Measurements from ENCODE around the gene RPH3AL.
"Not testable (repeated sequence)": the region's sequence is repeated elsewhere in the genome, so short reads cannot be mapped to it uniquely, and the experiment has no call there.

The RPH3AL gene

DNA sequence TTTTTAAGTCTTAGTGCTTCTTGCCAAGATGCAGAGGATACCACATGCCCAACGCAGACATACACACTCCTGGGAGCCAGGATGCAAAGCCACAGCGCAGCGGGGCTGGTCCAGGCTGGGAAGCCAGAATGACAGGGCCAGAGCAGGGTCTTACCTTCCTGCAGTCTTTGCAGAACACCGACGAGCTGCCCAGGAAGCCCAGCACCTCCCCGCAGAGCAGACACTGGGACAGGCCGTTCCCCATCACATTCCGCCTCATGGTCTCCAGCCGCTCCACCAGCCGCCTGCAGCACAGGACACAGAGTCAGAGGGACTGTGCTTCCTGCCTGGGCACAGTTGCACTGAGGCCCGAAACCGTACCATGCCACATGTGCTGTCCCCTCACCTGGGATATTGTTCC lies 33.3 kb downstream of the RPH3AL start:
- H3K9ac ChIP-seq (ENCODE audit: low read depth in 1 of 2, low read length in 2 of 2), result no peak overlapping the region
- no peak overlapping the region for H3K27ac ChIP-seq (ENCODE audit: low read depth, low read length)
- no peaks in the 10 kb centered on the region for H3K27me3 ChIP-seq (ENCODE audit: control insufficient read depth in 1 of 2, insufficient read depth in 2 of 2, low read length in 2 of 2)
- peaks cover 0 to 6% of the 10 kb centered on the region in 2 donors for H3K9me3 ChIP-seq (ENCODE audit: control insufficient read depth in 1 of 2, low read length in 2 of 2)
- H3K4me1 ChIP-seq (ENCODE audit: control insufficient read depth in 1 of 2, insufficient read depth in 2 of 2, low read length in 2 of 2), result no peaks in the 10 kb centered on the region
- peaks cover 2 to 14% of the 10 kb centered on the region in 2 donors for H3K36me3 ChIP-seq (ENCODE audit: control insufficient read depth in 1 of 2, insufficient read depth in 2 of 2, low read length in 2 of 2)
- no peak overlapping the region for H3K4me3 ChIP-seq (ENCODE audit: low read depth in 1 of 2, low read length in 2 of 2)

DNA sequence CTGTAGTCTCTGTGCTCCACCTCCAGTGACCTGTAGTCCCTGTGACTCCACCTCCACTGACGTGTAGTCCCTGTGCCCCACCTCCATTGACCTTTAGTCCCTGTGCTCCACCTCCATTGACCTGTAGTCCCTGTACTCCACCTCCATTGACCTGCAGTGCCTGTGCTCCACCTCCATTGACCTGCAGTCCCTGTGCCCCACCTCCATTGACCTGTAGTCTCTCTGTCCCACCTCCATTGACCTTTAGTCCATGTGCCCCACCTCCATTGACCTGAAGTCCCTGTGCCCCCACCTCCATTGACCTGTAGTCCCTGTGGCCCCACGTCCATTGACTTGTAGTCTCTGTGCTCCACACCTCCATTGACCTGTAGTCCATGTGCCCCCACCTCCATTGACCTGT lies 35.5 kb downstream of the RPH3AL start:
- not testable (repeated sequence) for H3K9ac ChIP-seq (ENCODE audit: low read depth in 1 of 2, low read length in 2 of 2); H3K27ac ChIP-seq (ENCODE audit: low read depth, low read length); H3K4me1 ChIP-seq (ENCODE audit: control insufficient read depth in 1 of 2, insufficient read depth in 2 of 2, low read length in 2 of 2); H3K4me3 ChIP-seq (ENCODE audit: low read depth in 1 of 2, low read length in 2 of 2); H3K27me3 ChIP-seq (ENCODE audit: control insufficient read depth in 1 of 2, insufficient read depth in 2 of 2, low read length in 2 of 2); H3K9me3 ChIP-seq (ENCODE audit: control insufficient read depth in 1 of 2, low read length in 2 of 2)
- H3K36me3 ChIP-seq (ENCODE audit: control insufficient read depth in 1 of 2, insufficient read depth in 2 of 2, low read length in 2 of 2), result peaks cover 2 to 11% of the 10 kb centered on the region in 2 donors

DNA sequence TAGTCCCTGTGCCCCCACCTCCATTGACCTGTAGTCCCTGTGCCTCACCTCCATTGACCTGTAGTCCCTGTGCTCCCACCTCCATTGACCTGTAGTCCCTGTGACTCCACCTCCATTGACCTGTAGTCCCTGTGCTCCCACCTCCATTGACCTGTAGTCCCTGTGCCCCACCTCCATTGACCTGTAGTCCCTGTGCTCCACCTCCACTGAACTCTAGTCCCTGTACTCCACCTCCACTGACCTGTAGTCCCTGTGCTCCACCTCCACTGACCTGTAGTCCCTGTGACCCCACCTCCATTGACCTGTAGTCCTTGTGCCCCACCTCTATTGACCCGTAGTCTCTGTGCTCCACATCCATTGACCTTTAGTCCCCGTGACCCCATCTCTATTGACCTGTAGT lies 37.2 kb downstream of the RPH3AL start:
- not testable (repeated sequence) for H3K27me3 ChIP-seq (ENCODE audit: control insufficient read depth in 1 of 2, insufficient read depth in 2 of 2, low read length in 2 of 2); H3K4me3 ChIP-seq (ENCODE audit: low read depth in 1 of 2, low read length in 2 of 2); H3K9me3 ChIP-seq (ENCODE audit: control insufficient read depth in 1 of 2, low read length in 2 of 2); H3K4me1 ChIP-seq (ENCODE audit: control insufficient read depth in 1 of 2, insufficient read depth in 2 of 2, low read length in 2 of 2); H3K27ac ChIP-seq (ENCODE audit: low read depth, low read length); H3K9ac ChIP-seq (ENCODE audit: low read depth in 1 of 2, low read length in 2 of 2)
- peaks cover 2 to 11% of the 10 kb centered on the region in 2 donors for H3K36me3 ChIP-seq (ENCODE audit: control insufficient read depth in 1 of 2, insufficient read depth in 2 of 2, low read length in 2 of 2)

DNA sequence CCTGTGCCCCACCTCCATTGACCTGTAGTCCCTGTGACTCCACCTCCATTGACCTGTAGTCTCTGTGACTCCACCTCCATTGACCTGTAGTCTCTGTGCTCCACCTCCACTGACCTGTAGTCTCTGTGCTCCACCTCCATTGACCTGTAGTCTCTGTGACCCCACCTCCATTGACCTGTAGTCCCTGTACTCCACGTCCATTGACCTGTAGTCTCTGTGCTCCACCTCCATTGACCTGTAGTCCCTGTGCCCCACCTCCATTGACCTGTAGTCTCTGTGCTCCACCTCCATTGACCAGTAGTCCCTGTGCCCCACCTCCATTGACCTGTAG lies 38.0 kb downstream of the RPH3AL start:
- H3K4me1 ChIP-seq (ENCODE audit: control insufficient read depth in 1 of 2, insufficient read depth in 2 of 2, low read length in 2 of 2); H3K9ac ChIP-seq (ENCODE audit: low read depth in 1 of 2, low read length in 2 of 2); H3K4me3 ChIP-seq (ENCODE audit: low read depth in 1 of 2, low read length in 2 of 2); H3K9me3 ChIP-seq (ENCODE audit: control insufficient read depth in 1 of 2, low read length in 2 of 2); H3K27ac ChIP-seq (ENCODE audit: low read depth, low read length); H3K27me3 ChIP-seq (ENCODE audit: control insufficient read depth in 1 of 2, insufficient read depth in 2 of 2, low read length in 2 of 2): not testable (repeated sequence)
- peaks cover 2 to 11% of the 10 kb centered on the region in 2 donors for H3K36me3 ChIP-seq (ENCODE audit: control insufficient read depth in 1 of 2, insufficient read depth in 2 of 2, low read length in 2 of 2)

DNA sequence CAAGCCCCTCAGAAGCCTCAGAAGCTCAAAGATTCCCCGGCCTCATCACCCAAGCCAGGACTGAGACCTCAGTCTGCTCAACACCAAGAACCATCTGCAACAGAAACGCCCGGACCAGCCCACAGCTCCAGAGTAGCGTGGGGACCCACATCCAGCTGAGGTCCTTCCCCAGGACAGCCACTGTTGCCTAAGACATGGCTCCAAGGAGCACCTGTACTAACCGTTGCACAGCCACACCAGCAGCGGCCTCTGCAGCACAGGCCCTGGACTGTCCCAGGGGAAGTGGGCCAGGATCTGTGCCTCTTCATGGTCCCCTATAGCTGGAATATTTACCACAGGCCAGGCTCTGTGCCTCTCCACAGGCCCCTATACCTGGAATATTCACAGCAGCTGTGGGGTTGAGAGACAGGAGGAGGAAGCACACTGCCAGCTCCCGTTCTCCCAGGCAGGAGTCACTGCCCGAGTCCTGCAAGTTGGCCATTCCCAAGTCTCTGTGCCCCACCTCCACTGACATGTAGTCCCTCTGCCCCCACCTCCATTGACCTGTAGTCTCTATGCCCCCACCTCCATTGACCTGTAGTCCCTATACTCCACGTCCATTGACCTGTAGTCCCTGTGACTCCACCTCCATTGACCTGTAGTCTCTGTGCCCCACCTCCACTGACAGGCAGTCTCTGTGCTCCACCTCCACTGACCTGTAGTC lies 38.5 kb downstream of the RPH3AL start:
- no peaks in the 10 kb centered on the region for H3K27me3 ChIP-seq (ENCODE audit: control insufficient read depth in 1 of 2, insufficient read depth in 2 of 2, low read length in 2 of 2)
- H3K9ac ChIP-seq (ENCODE audit: low read depth in 1 of 2, low read length in 2 of 2), result no peak overlapping the region
- H3K4me1 ChIP-seq (ENCODE audit: control insufficient read depth in 1 of 2, insufficient read depth in 2 of 2, low read length in 2 of 2), result no peaks in the 10 kb centered on the region
- H3K4me3 ChIP-seq (ENCODE audit: low read depth in 1 of 2, low read length in 2 of 2), result no peak overlapping the region
- peaks cover 0 to 11% of the 10 kb centered on the region in 2 donors for H3K36me3 ChIP-seq (ENCODE audit: control insufficient read depth in 1 of 2, insufficient read depth in 2 of 2, low read length in 2 of 2)
- peaks cover 0 to 6% of the 10 kb centered on the region in 2 donors for H3K9me3 ChIP-seq (ENCODE audit: control insufficient read depth in 1 of 2, low read length in 2 of 2)
- no peak overlapping the region for H3K27ac ChIP-seq (ENCODE audit: low read depth, low read length)

DNA sequence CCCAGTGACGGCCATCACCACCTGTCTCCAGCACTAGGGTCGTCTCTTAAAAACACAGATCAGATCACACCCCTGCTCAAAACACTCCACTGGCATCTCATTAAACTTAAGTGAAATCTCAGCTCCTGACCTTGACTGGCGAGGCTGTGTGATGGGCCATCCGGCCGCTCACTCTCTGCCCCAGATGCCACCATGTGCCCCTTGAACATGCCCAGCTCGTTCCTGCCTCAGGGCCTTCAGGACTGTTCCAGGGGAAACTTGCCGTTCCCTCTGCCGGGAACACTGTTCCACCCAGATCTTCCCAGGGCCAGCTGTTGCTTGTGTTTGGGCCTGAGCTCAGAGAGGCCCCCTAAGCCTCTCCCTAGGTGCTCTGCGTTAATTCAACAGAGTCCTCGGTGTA lies 39.4 kb downstream of the RPH3AL start:
- peaks cover 0 to 11% of the 10 kb centered on the region in 2 donors for H3K36me3 ChIP-seq (ENCODE audit: control insufficient read depth in 1 of 2, insufficient read depth in 2 of 2, low read length in 2 of 2)
- peaks cover 0 to 2% of the 10 kb centered on the region in 2 donors for H3K4me1 ChIP-seq (ENCODE audit: control insufficient read depth in 1 of 2, insufficient read depth in 2 of 2, low read length in 2 of 2)
- peaks cover 0 to 6% of the 10 kb centered on the region in 2 donors for H3K9me3 ChIP-seq (ENCODE audit: control insufficient read depth in 1 of 2, low read length in 2 of 2)
- no peak overlapping the region for H3K27ac ChIP-seq (ENCODE audit: low read depth, low read length)
- H3K27me3 ChIP-seq (ENCODE audit: control insufficient read depth in 1 of 2, insufficient read depth in 2 of 2, low read length in 2 of 2), result no peaks in the 10 kb centered on the region
- no peak overlapping the region for H3K9ac ChIP-seq (ENCODE audit: low read depth in 1 of 2, low read length in 2 of 2)
- H3K4me3 ChIP-seq (ENCODE audit: low read depth in 1 of 2, low read length in 2 of 2), result no peak overlapping the region

DNA sequence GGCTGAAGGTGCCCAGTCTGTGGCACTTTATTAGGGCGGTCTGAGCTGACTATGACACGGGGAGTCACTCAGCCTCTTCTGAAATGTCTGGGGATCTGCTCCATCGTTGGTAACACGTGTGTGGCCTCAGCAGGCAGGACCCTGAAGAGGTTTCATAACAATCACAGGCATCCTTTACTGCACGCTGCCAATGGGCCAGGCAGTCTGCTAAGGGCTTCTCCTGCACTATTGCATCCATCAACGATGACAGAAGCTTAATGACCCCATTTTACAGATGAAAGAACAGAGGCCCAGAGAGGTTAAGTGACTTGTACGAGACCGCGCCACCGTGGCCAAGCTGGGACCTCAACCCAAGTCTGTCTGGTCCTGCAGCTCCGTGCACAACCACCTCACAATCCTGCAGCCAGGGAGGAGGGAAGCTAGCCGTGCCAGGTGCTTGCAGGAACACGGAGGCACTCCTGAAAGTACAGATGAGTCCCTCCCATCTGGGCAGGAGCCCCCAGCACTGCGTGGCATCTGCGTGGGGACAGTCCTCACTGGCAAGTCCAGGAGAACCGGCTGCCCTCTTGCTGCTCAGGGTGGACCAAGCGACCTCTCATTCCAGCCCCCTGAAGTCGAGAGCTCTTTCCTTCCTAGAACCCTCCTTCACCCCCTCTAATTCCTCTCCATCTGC lies 40.0 kb downstream of the RPH3AL start:
- Histone ChIP-seq H3K27ac (ENCODE audit: low read depth, low read length) (no peak overlapping the region), H3K9me3 (ENCODE audit: control insufficient read depth in 1 of 2, low read length in 2 of 2) (peaks cover 0 to 6% of the 10 kb centered on the region in 2 donors), H3K27me3 (ENCODE audit: control insufficient read depth in 1 of 2, insufficient read depth in 2 of 2, low read length in 2 of 2) (no peaks in the 10 kb centered on the region), H3K4me1 (ENCODE audit: control insufficient read depth in 1 of 2, insufficient read depth in 2 of 2, low read length in 2 of 2) (peaks cover 0 to 5% of the 10 kb centered on the region in 2 donors), H3K4me3 (ENCODE audit: low read depth in 1 of 2, low read length in 2 of 2) (no peak overlapping the region), H3K36me3 (ENCODE audit: control insufficient read depth in 1 of 2, insufficient read depth in 2 of 2, low read length in 2 of 2) (peaks cover 0 to 11% of the 10 kb centered on the region in 2 donors), H3K9ac (ENCODE audit: low read depth in 1 of 2, low read length in 2 of 2) (no peak overlapping the region)

DNA sequence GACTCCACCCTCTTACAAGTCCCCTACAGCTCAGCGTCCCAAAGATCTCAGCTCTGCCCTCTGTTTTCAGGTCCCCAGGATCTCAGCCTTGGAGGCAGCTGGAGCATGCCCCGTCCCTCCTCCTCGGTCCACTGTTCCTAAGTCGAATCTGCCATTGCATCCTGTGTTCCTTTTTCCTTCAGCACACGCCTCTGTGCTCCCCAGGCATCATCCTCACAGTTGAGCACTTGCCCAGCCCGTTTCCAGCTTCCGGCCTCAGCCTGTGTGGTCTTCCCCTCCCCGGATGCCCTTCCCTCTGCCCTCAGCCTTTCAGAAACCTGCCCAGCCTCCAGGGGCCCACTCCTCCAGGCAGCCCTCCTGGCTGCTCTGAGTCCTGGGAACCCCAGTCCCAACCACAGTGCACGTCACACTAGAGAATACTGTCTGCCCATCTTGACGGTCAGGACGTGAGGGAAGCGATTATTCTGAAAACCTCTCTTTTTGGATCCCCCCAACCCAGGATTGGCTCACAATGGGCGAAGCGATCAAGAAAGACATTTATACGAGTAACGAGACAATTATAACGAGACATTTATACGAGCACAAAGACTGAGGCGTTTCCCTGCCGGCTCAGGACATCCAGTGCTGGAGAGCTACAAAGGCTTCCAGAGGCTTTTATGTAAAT lies 41.4 kb downstream of the RPH3AL start:
- Histone ChIP-seq H3K4me1 (ENCODE audit: control insufficient read depth in 1 of 2, insufficient read depth in 2 of 2, low read length in 2 of 2) (peaks cover 0 to 5% of the 10 kb centered on the region in 2 donors), H3K9me3 (ENCODE audit: control insufficient read depth in 1 of 2, low read length in 2 of 2) (peaks cover 0 to 6% of the 10 kb centered on the region in 2 donors), H3K9ac (ENCODE audit: low read depth in 1 of 2, low read length in 2 of 2) (no peak overlapping the region), H3K36me3 (ENCODE audit: control insufficient read depth in 1 of 2, insufficient read depth in 2 of 2, low read length in 2 of 2) (peaks cover 0 to 11% of the 10 kb centered on the region in 2 donors), H3K27me3 (ENCODE audit: control insufficient read depth in 1 of 2, insufficient read depth in 2 of 2, low read length in 2 of 2) (no peaks in the 10 kb centered on the region), H3K27ac (ENCODE audit: low read depth, low read length) (no peak overlapping the region), H3K4me3 (ENCODE audit: low read depth in 1 of 2, low read length in 2 of 2) (no peak overlapping the region)

DNA sequence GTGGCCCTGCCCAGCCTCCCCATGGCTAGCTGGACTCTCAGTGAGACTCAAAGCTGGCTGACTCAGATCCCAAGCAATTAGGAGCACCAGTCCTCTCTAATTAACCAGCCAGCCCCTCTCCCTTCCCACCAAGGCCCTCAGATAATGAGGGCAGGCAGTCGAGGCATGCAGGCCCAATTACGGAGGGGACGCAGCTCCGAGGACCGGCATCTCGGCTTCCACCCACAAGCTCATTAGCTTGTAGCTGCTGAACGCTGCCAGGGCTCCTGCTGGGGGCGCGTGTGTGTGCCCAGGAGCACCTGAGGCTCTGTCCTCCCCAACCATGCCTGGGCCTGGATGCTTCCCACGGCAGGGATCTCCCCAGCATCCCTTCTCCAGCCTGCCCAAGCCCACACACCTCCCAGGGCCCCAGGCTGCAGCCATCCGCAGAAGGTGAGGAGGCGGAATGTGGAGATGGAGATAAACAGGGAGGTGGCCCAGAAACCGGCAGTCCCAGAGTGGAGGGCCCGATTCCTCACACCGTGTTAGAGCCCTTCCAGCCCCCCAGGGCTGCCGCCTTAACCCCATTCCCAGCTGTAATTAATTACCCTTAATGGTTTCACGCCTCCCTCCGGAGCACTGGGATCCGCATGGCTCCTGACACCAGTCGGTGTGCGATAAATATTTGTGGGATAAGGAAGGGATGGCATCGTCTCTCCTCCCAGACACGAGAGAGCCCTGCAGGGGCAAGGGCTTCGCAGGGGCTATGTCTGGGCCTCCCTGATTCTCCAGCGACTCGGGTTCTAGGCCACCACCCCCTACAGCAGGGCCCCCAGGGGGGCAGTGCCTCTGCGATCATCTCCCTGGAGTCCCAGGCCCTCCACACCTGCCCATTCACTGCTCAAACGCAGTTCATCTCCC lies 42.2 kb downstream of the RPH3AL start:
- H3K36me3 ChIP-seq (ENCODE audit: control insufficient read depth in 1 of 2, insufficient read depth in 2 of 2, low read length in 2 of 2), result peaks cover 0 to 5% of the 10 kb centered on the region in 2 donors
- no peak overlapping the region for H3K9ac ChIP-seq (ENCODE audit: low read depth in 1 of 2, low read length in 2 of 2)
- no peak overlapping the region for H3K27ac ChIP-seq (ENCODE audit: low read depth, low read length)

More for the DNA sequence above, 42.2 kb downstream of the RPH3AL start:
- Histone ChIP-seq H3K9me3 (ENCODE audit: control insufficient read depth in 1 of 2, low read length in 2 of 2) (peaks cover 0 to 3% of the 10 kb centered on the region in 2 donors), H3K27me3 (ENCODE audit: control insufficient read depth in 1 of 2, insufficient read depth in 2 of 2, low read length in 2 of 2) (no peaks in the 10 kb centered on the region), H3K4me1 (ENCODE audit: control insufficient read depth in 1 of 2, insufficient read depth in 2 of 2, low read length in 2 of 2) (peaks cover 0 to 5% of the 10 kb centered on the region in 2 donors), H3K4me3 (ENCODE audit: low read depth in 1 of 2, low read length in 2 of 2) (no peak overlapping the region)

All from duodenal mucosa (tissue), 2 donors.